H7 (cell line): ENCODE results near the gene FAM20C. TPM values are rescaled to one million over a fixed set of nuclear protein-coding genes. Genes with fewer than 3 reads are reported as not detected.

Experiments
- DNase-seq: peaks from one replicate; pipeline ENCODE4 v3.0.0; 2012
- H3K27me3 ChIP-seq: 2 replicates; pipeline ENCODE4 v1.6.0; 2011; ENCODE audit warnings: mild to moderate bottlenecking, low read length; ENCODE audit not compliant: control insufficient read depth, insufficient read depth
- H3K36me3 ChIP-seq: replicated peaks from 2 replicates; pipeline ENCODE4 v1.5.1; 2011; ENCODE audit warnings: low read length; ENCODE audit not compliant: control insufficient read depth, insufficient read depth
- H3K4me3 ChIP-seq: 2 replicates; pipeline ENCODE4 v1.5.1; 2011; ENCODE audit warnings: low read depth, mild to moderate bottlenecking, control low read depth, low read length, moderate library complexity; ENCODE audit not compliant: insufficient read depth
- total RNA-seq: library from RNA; depleted of rRNA; stranded (reverse); fragments of >200 nt; shearing (Covaris generic); gene quantifications from 2 replicates; pipeline ENCODE4 v1.2.3, GENCODE V29; 2014

Gene FAM20C
- total RNA-seq, 1 experiment from 2014 or later: 63.2 TPM

DNA sequence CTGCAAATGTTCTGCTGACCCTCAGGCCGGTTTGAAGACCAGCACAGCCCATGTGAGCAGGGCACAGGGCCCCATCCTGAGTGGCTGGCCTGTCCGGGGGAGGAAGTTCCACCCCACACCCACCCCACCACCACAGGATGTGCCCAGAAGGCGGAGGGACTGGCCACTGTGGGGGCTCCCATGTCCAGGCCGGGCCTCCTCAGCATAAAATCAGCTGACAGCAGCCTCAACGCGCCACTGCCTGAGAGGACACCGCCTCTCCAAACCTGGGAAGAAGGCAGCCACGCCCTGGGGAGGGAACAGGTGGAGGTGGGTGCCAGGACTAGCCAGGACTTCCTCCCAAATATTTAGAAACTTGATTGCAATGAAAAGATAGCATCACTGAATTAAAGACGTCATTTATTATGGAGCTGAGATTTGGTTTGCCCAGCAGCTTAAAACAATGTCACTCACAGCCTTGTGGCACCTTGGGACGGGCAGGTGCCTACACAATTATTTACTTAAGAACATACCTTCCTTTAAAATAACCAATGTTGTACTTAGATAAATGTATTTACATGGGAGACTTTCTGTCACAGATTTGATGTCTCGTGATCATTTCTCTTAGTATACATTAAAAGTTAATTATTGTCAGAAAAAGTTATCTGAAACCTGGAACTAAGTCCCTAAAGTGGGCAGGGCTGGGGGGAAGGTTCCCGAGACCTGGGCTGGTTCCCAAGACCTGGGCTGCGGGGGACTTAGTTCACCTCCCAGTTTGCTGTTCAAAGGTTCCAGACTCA is 27.3 kb upstream of the FAM20C start:
- no peak overlapping the region for H3K4me3 ChIP-seq
- H3K27me3 ChIP-seq: no peaks in the 10 kb centered on the region; the same call in 1 of the 2 replicates
- no peak for DNase-seq

GRCh38 chr7:165661-166337 is 26.6 kb upstream of the FAM20C start:
- H3K36me3 ChIP-seq: no peaks in the 10 kb centered on the region
- no peak overlapping the region for H3K4me3 ChIP-seq
- DNase-seq: no peak
- H3K27me3 ChIP-seq: no peaks in the 10 kb centered on the region; the same call in 1 of the 2 replicates

More for the DNA sequence above, 27.3 kb upstream of the FAM20C start:
- no peaks in the 10 kb centered on the region for H3K36me3 ChIP-seq

DNA sequence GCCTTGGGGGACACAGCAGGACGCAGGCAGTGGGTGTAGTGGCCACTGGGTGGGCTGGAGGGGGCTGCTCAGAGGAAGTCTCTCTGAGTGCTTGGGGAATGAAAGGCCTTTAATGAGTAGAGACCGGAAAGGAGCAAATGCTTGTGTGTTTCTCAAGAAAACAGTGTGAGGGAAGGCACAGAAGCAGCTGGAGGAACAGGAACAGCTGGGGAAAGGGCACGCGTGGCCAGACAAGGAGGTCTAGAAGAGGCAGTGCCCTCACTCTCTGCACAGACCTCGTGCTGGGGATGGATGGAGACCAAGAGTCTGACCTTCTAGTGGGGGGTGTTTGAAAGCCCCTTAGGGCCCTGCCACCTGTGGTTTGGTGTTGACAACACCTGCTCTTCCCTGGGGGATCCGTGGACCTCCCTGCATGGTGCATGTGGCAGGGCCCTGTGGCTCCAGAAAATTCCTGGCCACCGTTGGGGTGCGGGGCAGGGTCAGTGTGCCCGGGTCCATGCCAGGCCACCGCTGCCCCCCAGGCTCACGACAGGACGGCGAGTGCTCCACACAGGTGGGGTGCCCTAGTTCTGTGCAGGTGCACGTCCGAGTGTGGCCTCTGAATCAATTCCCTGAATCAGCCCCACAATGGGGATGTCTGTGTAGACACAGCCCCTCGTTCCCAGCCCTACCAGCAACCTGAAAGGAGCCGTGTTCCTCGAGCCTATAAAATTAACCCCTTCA is 25.9 kb upstream of the FAM20C start:
- Histone ChIP-seq H3K27me3 (no peaks in the 10 kb centered on the region; the same call in 1 of the 2 replicates), H3K4me3 (no peak overlapping the region), H3K36me3 (no peaks in the 10 kb centered on the region)
- no peak for DNase-seq

GRCh38 chr7:167090-167855 is 25.1 kb upstream of the FAM20C start:
- no peak for DNase-seq
- Histone ChIP-seq H3K4me3 (no peak overlapping the region), H3K27me3 (no peaks in the 10 kb centered on the region; the same call in 1 of the 2 replicates), H3K36me3 (no peaks in the 10 kb centered on the region)

DNA sequence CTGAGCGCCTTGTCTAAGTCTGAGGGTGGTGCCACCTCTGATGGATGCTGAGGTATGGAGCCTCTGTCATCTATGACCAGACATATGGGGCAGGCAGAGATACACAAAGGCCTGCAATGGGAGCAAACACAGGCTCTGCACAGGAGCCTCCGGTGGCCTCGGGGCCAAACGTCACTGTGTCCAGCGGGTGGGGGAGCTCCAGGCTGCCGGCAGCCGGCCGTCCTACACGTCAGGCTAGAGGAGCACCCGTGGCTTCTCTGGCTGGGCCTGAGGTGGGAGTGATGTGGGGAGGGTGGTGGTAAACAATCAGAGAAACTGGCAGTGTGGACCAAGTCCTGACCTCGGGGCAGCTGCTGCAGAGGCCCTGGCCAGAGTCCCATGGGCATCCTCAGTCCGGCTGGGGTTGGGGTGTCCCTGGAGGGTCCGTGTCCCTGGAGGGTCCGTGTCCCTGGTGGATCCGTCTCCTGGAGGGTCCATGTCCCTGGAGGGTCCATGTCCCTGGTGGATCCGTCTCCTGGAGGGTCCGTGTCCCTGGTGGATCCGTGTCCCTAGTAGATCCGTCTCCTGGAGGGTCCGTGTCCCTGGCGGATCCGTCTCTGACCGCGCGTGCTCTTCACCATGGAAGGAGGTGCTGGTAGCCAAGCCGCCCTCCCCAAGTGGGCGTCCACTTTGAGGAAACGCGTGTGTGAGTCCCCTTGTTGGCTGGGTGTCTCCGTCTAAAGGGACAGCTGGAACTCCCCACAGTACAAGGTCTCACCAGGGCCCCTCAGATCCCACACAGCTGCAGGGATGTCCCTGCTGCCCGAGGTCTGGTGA is 24.2 kb upstream of the FAM20C start:
- DNase-seq: no peak
- H3K36me3 ChIP-seq: no peaks in the 10 kb centered on the region
- H3K27me3 ChIP-seq: no peaks in the 10 kb centered on the region; the same call in 1 of the 2 replicates
- no peak overlapping the region for H3K4me3 ChIP-seq

GRCh38 chr7:169276-170172 is 22.8 kb upstream of the FAM20C start:
- no peak for DNase-seq

GRCh38 chr7:170551-171363 is 21.6 kb upstream of the FAM20C start:
- H3K4me3 ChIP-seq: no peak overlapping the region
- no peak for DNase-seq
- no peaks in the 10 kb centered on the region for H3K27me3 ChIP-seq
- H3K36me3 ChIP-seq: no peaks in the 10 kb centered on the region

More at GRCh38 chr7:169276-170172, 22.8 kb upstream of the FAM20C start:
- Histone ChIP-seq H3K27me3 (no peaks in the 10 kb centered on the region), H3K36me3 (no peaks in the 10 kb centered on the region), H3K4me3 (no peak overlapping the region)

DNA sequence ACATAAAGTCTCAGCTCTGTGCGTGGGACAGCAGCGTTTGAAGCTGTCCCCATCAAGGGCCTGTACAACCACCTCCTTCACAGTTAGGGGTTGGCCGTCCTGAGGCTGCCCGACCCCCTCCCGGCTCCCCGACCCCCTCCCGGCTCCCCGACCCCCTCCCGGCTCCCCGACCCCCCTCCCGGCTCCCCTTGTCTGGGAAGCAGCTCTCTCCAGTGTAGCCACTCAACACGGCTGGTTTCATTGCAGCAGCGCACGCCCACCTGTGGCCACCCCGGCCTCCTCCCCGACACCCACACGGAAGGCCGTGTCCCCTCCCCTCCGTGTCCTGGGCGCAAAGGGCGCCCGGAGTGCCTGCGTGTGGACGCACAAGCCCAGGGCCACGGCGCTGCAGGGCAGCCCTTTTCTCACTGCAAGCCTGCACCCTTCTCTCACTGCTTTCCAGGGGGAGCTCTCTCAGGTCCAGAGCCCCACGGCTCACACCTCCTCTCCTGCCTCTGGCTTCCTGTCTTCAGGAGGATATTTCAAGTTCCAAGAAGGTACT is 20.9 kb upstream of the FAM20C start:
- no peaks in the 10 kb centered on the region for H3K27me3 ChIP-seq
- no peak overlapping the region for H3K4me3 ChIP-seq
- no peaks in the 10 kb centered on the region for H3K36me3 ChIP-seq
- peak; percentile 88 for DNase-seq

- H3K4me3 ChIP-seq: no peak overlapping the region
- H3K36me3 ChIP-seq: no peaks in the 10 kb centered on the region
Measured at GRCh38 chr7:171912-172515, 20.4 kb upstream of the FAM20C start.

GRCh38 chr7:173209-173918 is 19.0 kb upstream of the FAM20C start:
- Histone ChIP-seq H3K27me3 (no peaks in the 10 kb centered on the region), H3K36me3 (no peaks in the 10 kb centered on the region), H3K4me3 (no peak overlapping the region)
- peak; percentile 72 for DNase-seq

More at GRCh38 chr7:171912-172515, 20.4 kb upstream of the FAM20C start:
- peak; percentile 51 for DNase-seq
- no peaks in the 10 kb centered on the region for H3K27me3 ChIP-seq

DNA sequence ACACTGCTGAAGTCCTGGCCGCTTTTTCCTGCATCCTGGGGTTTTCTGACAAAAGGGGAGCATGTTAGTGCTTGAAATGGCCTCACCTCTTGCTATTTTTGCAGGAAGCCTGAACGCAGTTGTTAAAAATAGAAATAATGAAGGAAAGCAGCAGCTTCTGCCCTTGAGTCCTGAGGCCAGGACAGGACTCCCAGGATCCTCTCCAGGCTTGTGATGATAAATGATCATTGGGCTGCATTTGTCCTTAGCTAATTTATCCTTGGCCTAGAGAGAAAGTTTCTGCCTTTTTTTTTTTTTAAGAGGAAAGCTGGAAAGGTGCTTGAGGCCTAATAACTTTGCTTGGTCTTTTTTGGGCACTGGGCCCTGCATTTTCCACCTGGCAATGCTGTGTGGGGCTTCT is 17.7 kb upstream of the FAM20C start:
- Histone ChIP-seq H3K36me3 (no peaks in the 10 kb centered on the region), H3K27me3 (no peaks in the 10 kb centered on the region), H3K4me3 (no peak overlapping the region)
- DNase-seq: peak; percentile 28
